Fibroblast of lung (primary cell): Measurements from ENCODE around the gene LMF1. TPM values are rescaled to one million over a fixed set of nuclear protein-coding genes. Genes with fewer than 3 reads are reported as not detected.

Experiments used
- DNase-seq, 2 donors: peaks; one replicate each; pipeline versions ENCODE4 v3.0.0 to v3.0.0-alpha.2; 2010; ENCODE audit warnings: low read depth in 2 of 2
- H2AFZ ChIP-seq: 2 replicates; pipeline ENCODE4 v1.5.1; 2012; ENCODE audit warnings: low read length, control low read depth, inconsistent platforms
- H3K27ac ChIP-seq: 2 replicates; pipeline ENCODE4 v1.5.1; 2011; ENCODE audit warnings: low read length, control low read depth; ENCODE audit not compliant: insufficient read depth
- H3K27me3 ChIP-seq: 2 replicates; pipeline ENCODE4 v1.5.1; 2011; ENCODE audit warnings: mild to moderate bottlenecking, low read length; ENCODE audit not compliant: control insufficient read depth, insufficient read depth
- H3K36me3 ChIP-seq: 2 replicates; pipeline ENCODE4 v1.5.1; 2011; ENCODE audit warnings: low read length; ENCODE audit not compliant: control insufficient read depth, insufficient read depth
- H3K4me1 ChIP-seq: 2 replicates; pipeline ENCODE4 v1.5.1; 2011; ENCODE audit warnings: low read length; ENCODE audit not compliant: control insufficient read depth, insufficient read depth; ENCODE audit errors: extremely low read depth
- H3K4me2 ChIP-seq: 2 replicates; pipeline ENCODE4 v1.5.1; 2011; ENCODE audit warnings: low read length, control low read depth; ENCODE audit not compliant: insufficient read depth; ENCODE audit errors: extremely low read depth
- H3K4me3 ChIP-seq, 4 experiments: fragments of 200-600 bp in 1 of 4; sonication (generic) in 1 of 4; replicated peaks in 1 of 4; 2 replicates each; pipeline ENCODE4 v1.5.1; 2011 to 2016; ENCODE audit warnings: low read length in 4 of 4, low read depth in 3 of 4, mild to moderate bottlenecking in 3 of 4, control low read depth in 2 of 4, inconsistent platforms in 1 of 4, mixed read lengths in 1 of 4; ENCODE audit not compliant: insufficient read depth in 1 of 4; ENCODE audit errors: control extremely low read depth in 1 of 4
- H3K79me2 ChIP-seq: 2 replicates; pipeline ENCODE4 v1.5.1; 2012; ENCODE audit warnings: mild to moderate bottlenecking, low read length, inconsistent platforms; ENCODE audit not compliant: control insufficient read depth, insufficient read depth
- H3K9ac ChIP-seq: 2 replicates; pipeline ENCODE4 v1.5.1; 2011; ENCODE audit warnings: mild to moderate bottlenecking, low read length, control low read depth; ENCODE audit not compliant: insufficient read depth
- H3K9me3 ChIP-seq: 2 replicates; pipeline ENCODE4 v1.5.1; 2012; ENCODE audit warnings: low read depth, low read length; ENCODE audit not compliant: control insufficient read depth, insufficient read depth
- H4K20me1 ChIP-seq: 2 replicates; pipeline ENCODE4 v1.5.1; 2011; ENCODE audit warnings: low read length; ENCODE audit not compliant: control insufficient read depth, insufficient read depth; ENCODE audit errors: extremely low read depth
- EZH2 ChIP-seq: IDR thresholded peaks from 2 replicates; pipeline ENCODE4 v1.5.1; 2012; ENCODE audit warnings: low read length, control low read depth, mild to moderate bottlenecking; ENCODE audit errors: missing control alignments
- polyA plus RNA-seq, 2 donors: library from polyadenylated mRNA; depleted of rRNA in 1 of 2; stranded (reverse) in 1 of 2; unstranded in 1 of 2; fragments of >200 nt; gene quantifications; 2 replicates each; pipeline ENCODE4 v1.2.1, GENCODE V29; 2011 to 2012; ENCODE audit warnings: missing spikeins in 1 of 2
- total RNA-seq: library from RNA; depleted of rRNA; stranded (reverse); fragments of >200 nt; gene quantifications from 2 replicates; pipeline ENCODE4 v1.2.1, GENCODE V29; 2014
- TF ChIP-seq, protein P1 (sequence below), 2 donors: IDR thresholded peaks in 1 of 2; conservative IDR thresholded peaks in 1 of 2; 1 replicate in 1 of 2; 2 replicates in 1 of 2; pipeline ENCODE4 v1.5.1; 2011 to 2012; ENCODE audit warnings: low read length in 2 of 2, control low read depth in 1 of 2, inconsistent platforms in 1 of 2, low read depth in 1 of 2, mild to moderate bottlenecking in 1 of 2

LMF1 gene
- total and polyA plus RNA-seq, 2 donors (not counting 1 experiment from before 2014, with no cell fraction given) = 12.3 to 12.6 TPM

DNA sequence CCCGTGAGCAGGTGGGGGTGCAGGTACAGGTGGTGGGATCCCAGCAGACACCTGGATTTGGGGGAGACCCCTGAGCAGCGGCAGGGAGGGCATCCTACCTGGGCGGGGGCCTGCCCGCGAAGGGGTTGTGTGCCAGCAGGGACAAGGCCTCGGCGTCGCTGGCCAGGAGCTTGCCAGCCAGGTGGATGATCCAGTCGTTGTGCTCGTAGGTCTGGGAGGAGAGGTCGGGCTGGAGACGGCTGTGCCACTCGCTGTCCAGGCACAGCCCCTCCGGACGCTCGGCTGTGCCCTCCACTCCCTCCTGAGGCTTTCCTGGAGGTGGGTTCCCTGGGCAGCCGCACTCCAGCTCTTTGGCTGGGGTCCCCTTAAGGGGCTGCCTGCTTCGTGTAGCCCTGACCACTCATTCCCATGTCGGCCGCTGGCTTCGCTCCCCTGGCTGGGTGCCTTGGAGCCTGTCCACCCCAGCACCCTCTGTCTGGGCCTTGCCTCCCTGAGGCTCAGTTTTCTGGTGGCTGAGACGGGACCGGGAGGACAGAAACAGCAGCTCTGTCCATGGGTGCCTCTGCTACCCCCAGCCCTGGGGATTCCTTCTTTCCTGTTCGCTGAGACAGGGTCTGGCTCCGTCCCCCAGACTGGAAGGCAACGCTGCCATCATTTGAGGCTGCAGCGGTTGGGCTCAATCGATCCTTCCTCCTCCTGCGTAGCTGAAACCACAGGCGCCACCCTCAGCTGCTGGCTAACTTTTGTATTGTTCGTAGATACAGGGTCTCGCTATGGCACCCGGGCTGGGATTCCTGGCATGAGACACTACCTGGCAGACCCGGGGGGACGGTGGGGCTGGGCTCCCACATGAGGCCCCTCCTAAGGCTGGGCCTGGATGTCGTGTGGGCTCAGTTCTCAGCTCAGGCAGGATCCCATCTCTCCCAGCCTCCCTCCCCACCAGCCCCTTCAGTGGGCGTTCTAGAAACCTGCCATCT lies 101.7 kb downstream of the LMF1 start:
- Histone ChIP-seq H3K4me2 (no peak overlapping the region), H4K20me1 (no peaks in the 10 kb centered on the region), H2AFZ (no peak overlapping the region), H3K4me3 (no peak overlapping the region), H3K27me3 (no peaks in the 10 kb centered on the region), H3K79me2 (no peaks in the 10 kb centered on the region), H3K9me3 (no peaks in the 10 kb centered on the region), H3K4me1 (no peaks in the 10 kb centered on the region), H3K27ac (no peak overlapping the region), H3K9ac (no peak overlapping the region), H3K36me3 (no peaks in the 10 kb centered on the region)
- DNase-seq = no peak
- no peak for TF ChIP-seq EZH2
- TF ChIP-seq, protein P1, sequence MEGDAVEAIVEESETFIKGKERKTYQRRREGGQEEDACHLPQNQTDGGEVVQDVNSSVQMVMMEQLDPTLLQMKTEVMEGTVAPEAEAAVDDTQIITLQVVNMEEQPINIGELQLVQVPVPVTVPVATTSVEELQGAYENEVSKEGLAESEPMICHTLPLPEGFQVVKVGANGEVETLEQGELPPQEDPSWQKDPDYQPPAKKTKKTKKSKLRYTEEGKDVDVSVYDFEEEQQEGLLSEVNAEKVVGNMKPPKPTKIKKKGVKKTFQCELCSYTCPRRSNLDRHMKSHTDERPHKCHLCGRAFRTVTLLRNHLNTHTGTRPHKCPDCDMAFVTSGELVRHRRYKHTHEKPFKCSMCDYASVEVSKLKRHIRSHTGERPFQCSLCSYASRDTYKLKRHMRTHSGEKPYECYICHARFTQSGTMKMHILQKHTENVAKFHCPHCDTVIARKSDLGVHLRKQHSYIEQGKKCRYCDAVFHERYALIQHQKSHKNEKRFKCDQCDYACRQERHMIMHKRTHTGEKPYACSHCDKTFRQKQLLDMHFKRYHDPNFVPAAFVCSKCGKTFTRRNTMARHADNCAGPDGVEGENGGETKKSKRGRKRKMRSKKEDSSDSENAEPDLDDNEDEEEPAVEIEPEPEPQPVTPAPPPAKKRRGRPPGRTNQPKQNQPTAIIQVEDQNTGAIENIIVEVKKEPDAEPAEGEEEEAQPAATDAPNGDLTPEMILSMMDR (conservative IDR thresholded peaks at IDR 0.05 in 1 of 2, IDR thresholded peaks at IDR 0.05 in 1 of 2; ENCODE audit: low read depth in 1 of 2, low read length in 2 of 2) = no peak

DNA sequence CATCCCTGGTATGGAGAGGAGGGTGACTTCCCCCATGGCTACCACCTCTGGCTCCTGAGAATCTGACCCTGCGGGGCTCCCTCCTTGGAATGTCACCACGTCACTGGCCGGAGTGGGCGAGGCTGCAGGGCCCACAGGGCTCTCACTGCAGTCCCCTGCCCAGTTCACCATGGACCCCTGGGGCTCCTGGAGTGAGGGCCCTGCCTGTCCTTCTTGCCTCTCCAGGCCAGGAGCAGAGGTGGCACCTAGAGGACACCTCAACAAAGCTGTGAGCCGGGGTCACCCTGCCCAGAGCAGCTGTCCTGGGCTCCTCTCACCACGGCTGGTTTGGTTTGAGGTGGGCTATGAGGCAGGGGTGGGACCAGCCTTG lies 102.4 kb downstream of the LMF1 start:
- Histone ChIP-seq H3K27me3 (no peaks in the 10 kb centered on the region), H3K9ac (no peak overlapping the region), H2AFZ (no peak overlapping the region), H3K36me3 (no peaks in the 10 kb centered on the region), H3K9me3 (no peaks in the 10 kb centered on the region), H3K4me2 (no peak overlapping the region), H3K4me3 (no peak overlapping the region), H3K27ac (no peak overlapping the region), H3K4me1 (no peaks in the 10 kb centered on the region), H4K20me1 (no peaks in the 10 kb centered on the region), H3K79me2 (no peaks in the 10 kb centered on the region)
- no peak for TF ChIP-seq EZH2
- DNase-seq = no peak

DNA sequence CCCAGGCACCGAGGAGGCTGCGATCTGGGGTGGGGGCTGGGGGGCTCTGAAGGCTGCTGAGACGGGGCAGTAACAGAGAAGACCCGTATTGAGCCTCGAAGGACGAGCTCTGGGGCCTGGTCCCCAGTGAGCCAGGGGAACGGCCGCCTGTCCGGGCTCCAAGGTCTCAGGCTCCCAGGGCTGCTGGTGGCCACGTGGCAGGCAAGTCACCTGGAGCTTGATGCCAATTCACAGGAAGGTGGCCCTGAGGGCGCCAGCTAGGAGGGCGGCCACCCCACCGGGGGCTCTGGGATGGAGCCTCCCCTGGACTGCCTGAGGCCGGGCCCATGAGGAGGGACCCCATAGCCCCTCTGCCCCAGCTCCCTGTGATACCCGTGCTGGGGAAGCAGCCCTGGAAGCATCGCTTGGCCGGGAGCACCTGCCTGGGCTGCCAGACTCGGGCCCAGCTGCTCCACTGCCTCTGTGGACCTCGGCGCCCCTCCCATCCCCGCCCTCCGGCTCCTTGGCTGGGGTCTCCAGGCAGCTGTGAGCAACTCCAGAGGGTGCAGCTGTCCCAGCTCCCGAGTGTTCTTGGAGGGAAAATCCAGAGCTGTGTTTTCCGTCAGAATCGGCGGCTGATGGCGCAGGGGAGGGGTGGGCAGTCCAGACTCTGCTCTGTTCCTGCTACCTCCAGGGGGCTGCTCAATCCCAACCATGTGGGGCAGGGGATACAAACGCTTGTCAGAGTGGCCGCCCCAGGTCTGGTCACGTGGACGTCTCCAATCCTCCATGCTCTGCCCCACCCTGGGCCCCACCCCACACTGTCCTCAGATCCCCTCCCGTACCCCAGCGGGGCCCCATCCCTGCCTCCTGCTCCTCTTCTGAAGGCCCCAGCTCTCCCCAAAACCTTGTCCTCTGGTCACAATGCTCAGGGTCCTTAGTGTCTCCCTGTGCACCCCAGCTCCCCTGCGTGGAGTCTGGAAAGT lies 103.1 kb downstream of the LMF1 start:
- H3K79me2 ChIP-seq = no peaks in the 10 kb centered on the region
- no peaks in the 10 kb centered on the region for H3K4me1 ChIP-seq
- DNase-seq = no peak
- H3K9me3 ChIP-seq = no peaks in the 10 kb centered on the region
- no peaks in the 10 kb centered on the region for H3K27me3 ChIP-seq
- no peak overlapping the region for H2AFZ ChIP-seq
- TF ChIP-seq EZH2 = no peak
- TF ChIP-seq, protein P1 (conservative IDR thresholded peaks at IDR 0.05 in 1 of 2, IDR thresholded peaks at IDR 0.05 in 1 of 2; ENCODE audit: low read depth in 1 of 2, low read length in 2 of 2) = no peak
- no peak overlapping the region for H3K4me2 ChIP-seq
- H3K27ac ChIP-seq = no peak overlapping the region
- no peaks in the 10 kb centered on the region for H4K20me1 ChIP-seq
- no peaks in the 10 kb centered on the region for H3K36me3 ChIP-seq
- H3K9ac ChIP-seq = no peak overlapping the region
- no peak overlapping the region for H3K4me3 ChIP-seq
